Natural killer cell (primary cell): ENCODE measurements around the gene RYR3. TPM values are rescaled to one million over a fixed set of nuclear protein-coding genes. Genes with fewer than 3 reads are reported as not detected.

ENCODE experiments used
- ATAC-seq, 3 donors: fragments of 150-1000 bp in 2 of 3; fragments of 200-7000 bp in 1 of 3; cut with Tn5 transposase; 1 replicate in 1 of 3; 2 replicates in 2 of 3; pipeline ENCODE4 v1.10.0; 2021; ENCODE audit warnings: mild to moderate bottlenecking in 2 of 3, moderate library complexity in 2 of 3
- DNase-seq, 2 donors: peaks; one replicate each; pipeline versions ENCODE4 v3.0.0 to v3.0.0-alpha.2; 2013 to 2021; ENCODE audit warnings: mixed read lengths in 1 of 2
- H3K27ac ChIP-seq: one replicate; pipeline ENCODE4 v1.5.1; 2013; ENCODE audit warnings: mild to moderate bottlenecking, low read length
- H3K27me3 ChIP-seq: one replicate; pipeline ENCODE4 v1.6.1; 2013; ENCODE audit warnings: low read length; ENCODE audit not compliant: control insufficient read depth, insufficient read depth
- H3K36me3 ChIP-seq: one replicate; pipeline ENCODE4 v1.6.1; 2013; ENCODE audit warnings: low read length; ENCODE audit not compliant: control insufficient read depth, insufficient read depth
- H3K4me1 ChIP-seq: one replicate; pipeline ENCODE4 v1.6.1; 2013; ENCODE audit warnings: low read length; ENCODE audit not compliant: control insufficient read depth, insufficient read depth
- H3K4me3 ChIP-seq: one replicate; pipeline ENCODE4 v1.5.1; 2013; ENCODE audit warnings: low read length
- H3K9me3 ChIP-seq: one replicate; pipeline ENCODE4 v1.6.1; 2013; ENCODE audit warnings: low read length; ENCODE audit not compliant: control insufficient read depth, insufficient read depth
- H3K27ac Mint-ChIP-seq, 2 donors: one replicate each; pipeline ENCODE4 v1.8.0; 2022; ENCODE audit warnings: mild to moderate bottlenecking in 2 of 2, mixed read lengths in 2 of 2, moderate library complexity in 1 of 2
- H3K27me3 Mint-ChIP-seq, 2 donors: one replicate each; pipeline ENCODE4 v1.8.0; 2022; ENCODE audit warnings: low read depth in 2 of 2, mixed read lengths in 2 of 2
- H3K36me3 Mint-ChIP-seq: one replicate; pipeline ENCODE4 v1.8.0; 2022; ENCODE audit warnings: mixed read lengths
- H3K4me1 Mint-ChIP-seq, 2 donors: one replicate each; pipeline ENCODE4 v1.8.0; 2022; ENCODE audit warnings: mixed read lengths in 2 of 2
- H3K4me3 Mint-ChIP-seq: one replicate; pipeline ENCODE4 v1.8.0; 2022; ENCODE audit warnings: mild to moderate bottlenecking, moderate library complexity, mixed read lengths
- H3K9me3 Mint-ChIP-seq, 2 donors: one replicate each; pipeline ENCODE4 v1.8.0; 2022; ENCODE audit warnings: mixed read lengths in 2 of 2
- WGBS: methylation state at CpG from one replicate; pipeline ENCODE4 v1.1.7; 2013; ENCODE audit warnings: missing lambda C conversion rate; ENCODE audit not compliant: insufficient coverage; 5-methylcytosine and 5-hydroxymethylcytosine counted together
- intact Hi-C: fragments of 100-400 bp; cut with micrococcal nuclease; formaldehyde crosslinking; loops from one replicate; pipeline ENCODE4 v1.14.2; 2022
- total RNA-seq, 4 donors: library from RNA; stranded (reverse); fragments of 120-200 nt in 1 of 4; gene quantifications; one replicate each; pipeline versions ENCODE4 v1.2.3 to v1.2.4, GENCODE V29; 2013 to 2022
- TF ChIP-seq, protein P1 (sequence below): fragments of 200-600 bp; IDR thresholded peaks from one replicate; pipeline ENCODE4 v1.8.0; 2022; ENCODE audit warnings: antibody characterized with exemption

RYR3 gene
- total RNA-seq, 3 donors from 2014 or later (not counting 1 experiment from before 2014, with no cell fraction given), result 0.09 to 6.2 TPM; not detected in 1

DNA sequence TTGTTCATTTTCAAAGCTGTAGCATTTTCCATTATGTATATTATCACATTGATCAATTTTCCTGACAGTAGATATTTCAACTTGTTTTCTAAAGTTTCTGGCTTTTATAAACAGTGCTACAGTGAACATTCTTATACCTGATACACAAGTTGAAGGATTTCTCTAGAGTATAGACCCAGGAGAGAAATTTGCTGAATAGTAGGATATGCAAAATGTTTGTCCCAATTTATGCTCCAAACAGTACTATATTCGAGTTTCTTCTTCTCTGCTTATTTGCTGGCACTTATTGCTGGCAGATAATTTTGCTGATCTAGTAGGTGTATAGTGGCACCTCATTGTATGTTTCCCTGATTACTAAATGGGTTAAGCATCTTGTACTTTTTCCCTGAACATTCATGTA, 540.3 kb downstream of the RYR3 start:
- H3K4me3 ChIP-seq, result no peak overlapping the region
- no peak overlapping the region for H3K27ac ChIP-seq
- WGBS, result no CpG with 5 or more reads among the region's 1 CpG
- no peaks in the 10 kb centered on the region for H3K36me3 ChIP-seq
- Mint-ChIP-seq H3K27ac (no peak overlapping the region), H3K4me3 (no peak overlapping the region), H3K4me1 (no peaks in the 10 kb centered on the region), H3K27me3 (no peaks in the 10 kb centered on the region), H3K9me3 (no peaks in the 10 kb centered on the region), H3K36me3 (no peaks in the 10 kb centered on the region)
- DNase-seq (no peak), ATAC-seq (no peak)
- TF ChIP-seq, protein P1, sequence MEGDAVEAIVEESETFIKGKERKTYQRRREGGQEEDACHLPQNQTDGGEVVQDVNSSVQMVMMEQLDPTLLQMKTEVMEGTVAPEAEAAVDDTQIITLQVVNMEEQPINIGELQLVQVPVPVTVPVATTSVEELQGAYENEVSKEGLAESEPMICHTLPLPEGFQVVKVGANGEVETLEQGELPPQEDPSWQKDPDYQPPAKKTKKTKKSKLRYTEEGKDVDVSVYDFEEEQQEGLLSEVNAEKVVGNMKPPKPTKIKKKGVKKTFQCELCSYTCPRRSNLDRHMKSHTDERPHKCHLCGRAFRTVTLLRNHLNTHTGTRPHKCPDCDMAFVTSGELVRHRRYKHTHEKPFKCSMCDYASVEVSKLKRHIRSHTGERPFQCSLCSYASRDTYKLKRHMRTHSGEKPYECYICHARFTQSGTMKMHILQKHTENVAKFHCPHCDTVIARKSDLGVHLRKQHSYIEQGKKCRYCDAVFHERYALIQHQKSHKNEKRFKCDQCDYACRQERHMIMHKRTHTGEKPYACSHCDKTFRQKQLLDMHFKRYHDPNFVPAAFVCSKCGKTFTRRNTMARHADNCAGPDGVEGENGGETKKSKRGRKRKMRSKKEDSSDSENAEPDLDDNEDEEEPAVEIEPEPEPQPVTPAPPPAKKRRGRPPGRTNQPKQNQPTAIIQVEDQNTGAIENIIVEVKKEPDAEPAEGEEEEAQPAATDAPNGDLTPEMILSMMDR, result no peak
- H3K4me1 ChIP-seq, result no peaks in the 10 kb centered on the region
- no peaks in the 10 kb centered on the region for H3K9me3 ChIP-seq
- intact Hi-C loops, result no loop called here
- H3K27me3 ChIP-seq, result no peaks in the 10 kb centered on the region

DNA sequence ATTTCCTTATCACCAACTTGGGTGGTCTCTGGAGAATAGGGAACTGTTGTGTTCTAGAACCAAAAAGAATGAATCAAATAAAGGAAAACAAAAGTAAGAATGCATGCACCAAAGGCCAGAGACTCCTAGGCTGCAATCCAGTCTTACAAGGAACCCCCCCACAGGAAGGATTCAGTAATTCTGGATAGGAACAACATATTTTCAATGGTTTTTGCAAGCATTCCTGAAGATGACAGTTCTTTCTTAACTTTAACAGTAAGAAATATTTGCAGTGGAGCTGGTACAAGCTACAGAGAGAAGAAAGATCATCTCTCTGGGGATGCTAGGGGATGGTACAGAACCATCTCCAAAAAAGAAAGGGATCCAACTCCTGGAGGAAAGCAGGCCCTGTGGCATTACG, 541.3 kb downstream of the RYR3 start:
- Mint-ChIP-seq H3K27me3 (no peaks in the 10 kb centered on the region), H3K27ac (no peak overlapping the region), H3K4me3 (no peak overlapping the region), H3K36me3 (no peaks in the 10 kb centered on the region), H3K9me3 (no peaks in the 10 kb centered on the region), H3K4me1 (no peaks in the 10 kb centered on the region)
- WGBS, result no CpG with 5 or more reads among the region's 1 CpG
- Histone ChIP-seq H3K9me3 (no peaks in the 10 kb centered on the region), H3K27ac (no peak overlapping the region), H3K36me3 (no peaks in the 10 kb centered on the region), H3K4me3 (no peak overlapping the region), H3K27me3 (no peaks in the 10 kb centered on the region), H3K4me1 (no peaks in the 10 kb centered on the region)
- intact Hi-C loops, result no loop called here
- no peak for DNase-seq
- ATAC-seq, result no peak
- TF ChIP-seq, protein P1, result no peak

DNA sequence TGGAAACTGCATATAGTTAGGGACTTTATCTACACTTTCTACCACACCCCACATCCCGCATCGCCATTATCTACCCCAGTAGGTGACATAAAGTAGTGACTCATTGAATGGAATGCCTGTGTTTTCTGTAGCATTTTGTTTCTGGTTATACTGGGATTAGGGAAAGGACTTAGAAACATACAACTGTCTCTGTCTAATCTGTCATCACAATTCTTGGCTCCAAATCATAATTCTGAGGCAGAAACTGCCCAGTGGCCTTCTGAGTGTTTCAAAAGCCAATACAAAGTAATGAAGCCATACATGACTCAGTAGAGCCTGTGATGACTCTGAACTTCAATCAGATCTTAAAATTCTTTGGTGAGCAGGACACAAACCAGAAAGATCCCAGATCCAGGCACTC, 541.8 kb downstream of the RYR3 start:
- Mint-ChIP-seq H3K9me3 (no peaks in the 10 kb centered on the region), H3K27me3 (no peaks in the 10 kb centered on the region), H3K4me1 (no peaks in the 10 kb centered on the region), H3K36me3 (no peaks in the 10 kb centered on the region), H3K27ac (no peak overlapping the region), H3K4me3 (no peak overlapping the region)
- H3K4me3 ChIP-seq, result no peak overlapping the region
- intact Hi-C loops, result no loop called here
- ATAC-seq, result no peak
- no peaks in the 10 kb centered on the region for H3K9me3 ChIP-seq
- no peak overlapping the region for H3K27ac ChIP-seq
- no peaks in the 10 kb centered on the region for H3K4me1 ChIP-seq
- no peaks in the 10 kb centered on the region for H3K36me3 ChIP-seq
- TF ChIP-seq, protein P1, result no peak
- no peak for DNase-seq
- WGBS, result no CpG with 5 or more reads among the region's 2 CpGs
- H3K27me3 ChIP-seq, result no peaks in the 10 kb centered on the region

DNA sequence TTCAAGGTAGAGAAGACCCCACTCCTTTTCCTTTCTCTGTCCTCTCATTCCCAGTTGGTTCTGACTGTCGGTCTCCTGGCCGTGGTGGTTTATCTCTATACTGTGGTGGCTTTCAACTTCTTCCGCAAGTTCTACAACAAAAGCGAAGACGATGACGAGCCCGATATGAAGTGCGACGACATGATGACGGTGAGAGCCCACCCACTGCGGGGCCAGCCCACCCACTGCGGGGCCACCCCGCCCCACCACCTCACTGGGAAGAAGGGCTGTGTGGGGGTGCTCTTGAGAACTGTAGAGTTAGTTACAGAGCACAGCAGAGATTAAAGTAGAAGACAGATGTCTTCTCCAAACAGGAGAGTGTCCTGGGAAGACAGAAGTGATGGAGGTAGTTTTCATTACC, 547.0 kb downstream of the RYR3 start:
- Histone ChIP-seq H3K36me3 (no peaks in the 10 kb centered on the region), H3K9me3 (no peaks in the 10 kb centered on the region), H3K27ac (no peak overlapping the region), H3K4me1 (no peaks in the 10 kb centered on the region), H3K4me3 (no peak overlapping the region), H3K27me3 (no peaks in the 10 kb centered on the region)
- no peaks in the 10 kb centered on the region for H3K27me3 Mint-ChIP-seq
- no peak overlapping the region for H3K27ac Mint-ChIP-seq
- DNase-seq, result no peak
- ATAC-seq, result no peak
- no peaks in the 10 kb centered on the region for H3K36me3 Mint-ChIP-seq
- H3K4me3 Mint-ChIP-seq, result no peak overlapping the region
- 98% methylated on average over 13 of the region's 13 CpGs for WGBS
- no peaks in the 10 kb centered on the region for H3K4me1 Mint-ChIP-seq
- no peaks in the 10 kb centered on the region for H3K9me3 Mint-ChIP-seq
- TF ChIP-seq, protein P1, result no peak
- intact Hi-C loops, result no loop called here
